Measurements from ENCODE around the gene MGAM2.

DNA sequence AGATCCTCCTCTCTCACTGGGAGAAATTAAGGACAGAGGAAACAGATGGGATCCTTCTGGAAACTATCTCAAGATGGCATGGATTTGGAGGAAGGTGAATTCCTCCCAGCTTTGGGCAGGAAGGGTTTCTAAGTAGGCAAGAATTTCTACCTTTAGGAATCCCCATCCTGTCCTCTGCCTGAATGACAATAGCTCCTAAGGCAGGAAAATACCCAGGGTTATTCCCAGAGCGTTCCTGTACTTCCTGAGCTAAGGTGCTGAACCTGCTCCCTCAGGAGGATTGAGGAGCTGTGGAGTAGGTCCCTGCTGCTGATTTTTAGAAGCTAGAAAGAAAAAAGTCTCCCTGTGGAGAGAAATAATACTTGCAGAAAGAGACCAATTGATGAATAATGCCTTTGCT is 568 bp downstream of the MGAM2 start:
- TF ChIP-seq, protein P1, sequence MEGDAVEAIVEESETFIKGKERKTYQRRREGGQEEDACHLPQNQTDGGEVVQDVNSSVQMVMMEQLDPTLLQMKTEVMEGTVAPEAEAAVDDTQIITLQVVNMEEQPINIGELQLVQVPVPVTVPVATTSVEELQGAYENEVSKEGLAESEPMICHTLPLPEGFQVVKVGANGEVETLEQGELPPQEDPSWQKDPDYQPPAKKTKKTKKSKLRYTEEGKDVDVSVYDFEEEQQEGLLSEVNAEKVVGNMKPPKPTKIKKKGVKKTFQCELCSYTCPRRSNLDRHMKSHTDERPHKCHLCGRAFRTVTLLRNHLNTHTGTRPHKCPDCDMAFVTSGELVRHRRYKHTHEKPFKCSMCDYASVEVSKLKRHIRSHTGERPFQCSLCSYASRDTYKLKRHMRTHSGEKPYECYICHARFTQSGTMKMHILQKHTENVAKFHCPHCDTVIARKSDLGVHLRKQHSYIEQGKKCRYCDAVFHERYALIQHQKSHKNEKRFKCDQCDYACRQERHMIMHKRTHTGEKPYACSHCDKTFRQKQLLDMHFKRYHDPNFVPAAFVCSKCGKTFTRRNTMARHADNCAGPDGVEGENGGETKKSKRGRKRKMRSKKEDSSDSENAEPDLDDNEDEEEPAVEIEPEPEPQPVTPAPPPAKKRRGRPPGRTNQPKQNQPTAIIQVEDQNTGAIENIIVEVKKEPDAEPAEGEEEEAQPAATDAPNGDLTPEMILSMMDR (IDR thresholded peaks at IDR 0.05): no peak
- TF ChIP-seq EZH2 (IDR thresholded peaks at IDR 0.05; ENCODE audit: borderline replicate concordance, insufficient read depth, low read depth, low read length, poor library complexity, severe bottlenecking): no peak
